MV-4-11 (cell line): Measurements from ENCODE around the gene DPH3.
"Not testable (repeated sequence)": the region's sequence is repeated elsewhere in the genome, so short reads cannot be mapped to it uniquely, and the experiment has no call there.

Experiments used
- DNase-seq: peaks from one replicate; lab custom pipeline; 2025; lab: John Stamatoyannopoulos, UW

The DPH3 gene

GRCh38 chr3:16264708-16265454 is at the start of gene DPH3, which contains the start of gene OXNAD1:
Gene DPH3 (minus strand): TSS chr3:16264943. CDS start chr3:16264876, 67 bp downstream.
Gene OXNAD1 (plus strand): TSS chr3:16265212. CDS start chr3:16270953, 5,741 bp downstream.
- DNase-seq, result peak; percentile 99

- DNase-seq, result peak; percentile 32
Observed at GRCh38 chr3:16313886-16314645, 49.3 kb upstream of the DPH3 start.

GRCh38 chr3:16311960-16312451 is 47.3 kb upstream of the DPH3 start:
- peak; percentile 79 for DNase-seq

- not testable (repeated sequence) for DNase-seq
Observed at GRCh38 chr3:16310486-16310885, 45.7 kb upstream of the DPH3 start.

- DNase-seq, result peak; percentile 57
Observed at GRCh38 chr3:16309558-16309957, 44.8 kb upstream of the DPH3 start.

GRCh38 chr3:16308727-16309126 is 44.0 kb upstream of the DPH3 start:
- DNase-seq, result no peak

GRCh38 chr3:16307832-16308531 is 43.2 kb upstream of the DPH3 start:
- DNase-seq, result peak; percentile 27

GRCh38 chr3:16305111-16305541 is 40.4 kb upstream of the DPH3 start:
- DNase-seq, result no peak

- no peak for DNase-seq
Observed at GRCh38 chr3:16304061-16305010, 39.6 kb upstream of the DPH3 start.

GRCh38 chr3:16303037-16303575 is 38.4 kb upstream of the DPH3 start:
- peak; percentile 60 for DNase-seq

GRCh38 chr3:16302082-16302631 is 37.4 kb upstream of the DPH3 start:
- DNase-seq, result peak; percentile 27

- DNase-seq, result no peak
Observed at GRCh38 chr3:16301507-16301906, 36.8 kb upstream of the DPH3 start.

- DNase-seq, result peak; percentile 74
Observed at GRCh38 chr3:16300881-16301359, 36.2 kb upstream of the DPH3 start.

GRCh38 chr3:16300307-16300706 is 35.6 kb upstream of the DPH3 start:
- no peak for DNase-seq

GRCh38 chr3:16299746-16300145 is 35.0 kb upstream of the DPH3 start:
- no peak for DNase-seq

- no peak for DNase-seq
Observed at GRCh38 chr3:16298891-16299290, 34.1 kb upstream of the DPH3 start.

GRCh38 chr3:16297997-16298885 is 33.5 kb upstream of the DPH3 start:
- no peak for DNase-seq

- DNase-seq, result peak; percentile 59
Observed at GRCh38 chr3:16295298-16295890, 30.7 kb upstream of the DPH3 start.

GRCh38 chr3:16294844-16295243 is 30.1 kb upstream of the DPH3 start:
- no peak for DNase-seq
